Measurements from ENCODE around the gene ZDHHC8.
A peak's percentile ranks its signal among the peaks of the same experiment; 100 is the strongest.

The ZDHHC8 gene

GRCh38 chr22:20184501-20185165 is 53.0 kb downstream of the ZDHHC8 start:
- Histone ChIP-seq H3K27ac (no peak overlapping the region), H3K36me3 (no peaks in the 10 kb centered on the region), H3K4me3 (ENCODE audit: low read depth, low read length) (no peak overlapping the region), H3K27me3 (ENCODE audit: insufficient read depth, low read depth, severe bottlenecking) (no peaks in the 10 kb centered on the region), H3K9me3 (ENCODE audit: severe bottlenecking) (no peaks in the 10 kb centered on the region)
- no peak for DNase-seq
- TF ChIP-seq CTCF (IDR thresholded peaks at IDR 0.05; ENCODE audit: low read depth, low read length) = no peak

GRCh38 chr22:20185750-20186149 is 54.1 kb downstream of the ZDHHC8 start:
- no peak for DNase-seq
- H3K4me3 ChIP-seq (ENCODE audit: low read depth, low read length) = no peak overlapping the region
- no peak overlapping the region for H3K27ac ChIP-seq
- H3K9me3 ChIP-seq (ENCODE audit: severe bottlenecking) = no peaks in the 10 kb centered on the region
- H3K27me3 ChIP-seq (ENCODE audit: insufficient read depth, low read depth, severe bottlenecking) = no peaks in the 10 kb centered on the region
- H3K36me3 ChIP-seq = no peaks in the 10 kb centered on the region
- TF ChIP-seq CTCF (IDR thresholded peaks at IDR 0.05; ENCODE audit: low read depth, low read length) = no peak

- no peaks in the 10 kb centered on the region for H3K36me3 ChIP-seq
- no peak overlapping the region for H3K4me3 ChIP-seq (ENCODE audit: low read depth, low read length)
- DNase-seq = peak; percentile 94
- peak overlapping the region; percentile 53 for H3K27ac ChIP-seq
- TF ChIP-seq CTCF (IDR thresholded peaks at IDR 0.05; ENCODE audit: low read depth, low read length) = peak; percentile 83
- no peaks in the 10 kb centered on the region for H3K27me3 ChIP-seq (ENCODE audit: insufficient read depth, low read depth, severe bottlenecking)
- H3K9me3 ChIP-seq (ENCODE audit: severe bottlenecking) = no peaks in the 10 kb centered on the region
Measured at GRCh38 chr22:20186183-20186870, 54.7 kb downstream of the ZDHHC8 start.

GRCh38 chr22:20186871-20187546 is 55.4 kb downstream of the ZDHHC8 start:
- TF ChIP-seq CTCF (IDR thresholded peaks at IDR 0.05; ENCODE audit: low read depth, low read length) = no peak
- DNase-seq = peak; percentile 24
- no peaks in the 10 kb centered on the region for H3K27me3 ChIP-seq (ENCODE audit: insufficient read depth, low read depth, severe bottlenecking)

GRCh38 chr22:20187777-20188566 is 56.4 kb downstream of the ZDHHC8 start:
- no peak overlapping the region for H3K4me3 ChIP-seq (ENCODE audit: low read depth, low read length)
- TF ChIP-seq CTCF (IDR thresholded peaks at IDR 0.05; ENCODE audit: low read depth, low read length) = no peak
- DNase-seq = no peak
- H3K27me3 ChIP-seq (ENCODE audit: insufficient read depth, low read depth, severe bottlenecking) = no peaks in the 10 kb centered on the region
- no peaks in the 10 kb centered on the region for H3K9me3 ChIP-seq (ENCODE audit: severe bottlenecking)
- no peak overlapping the region for H3K27ac ChIP-seq
- no peaks in the 10 kb centered on the region for H3K36me3 ChIP-seq

More at GRCh38 chr22:20186871-20187546, 55.4 kb downstream of the ZDHHC8 start:
- peak overlapping the region; percentile 53 for H3K27ac ChIP-seq
- no peak overlapping the region for H3K4me3 ChIP-seq (ENCODE audit: low read depth, low read length)
- no peaks in the 10 kb centered on the region for H3K36me3 ChIP-seq
- H3K9me3 ChIP-seq (ENCODE audit: severe bottlenecking) = no peaks in the 10 kb centered on the region
